Neural progenitor cell (in vitro differentiated cells): ENCODE measurements around the gene SLC4A2.

Experiments
- EZH2 ChIP-seq: fragments of 200-600 bp; sonication (generic); IDR thresholded peaks from 2 replicates; pipeline ENCODE4 v1.6.1; 2017; ENCODE audit warnings: antibody characterized with exemption, mild to moderate bottlenecking, moderate library complexity
- TF ChIP-seq, protein P1 (sequence below): fragments of 200-600 bp; sonication (generic); IDR thresholded peaks from 2 replicates; pipeline ENCODE4 v1.5.1; 2017; ENCODE audit warnings: antibody characterized with exemption, mild to moderate bottlenecking

DNA sequence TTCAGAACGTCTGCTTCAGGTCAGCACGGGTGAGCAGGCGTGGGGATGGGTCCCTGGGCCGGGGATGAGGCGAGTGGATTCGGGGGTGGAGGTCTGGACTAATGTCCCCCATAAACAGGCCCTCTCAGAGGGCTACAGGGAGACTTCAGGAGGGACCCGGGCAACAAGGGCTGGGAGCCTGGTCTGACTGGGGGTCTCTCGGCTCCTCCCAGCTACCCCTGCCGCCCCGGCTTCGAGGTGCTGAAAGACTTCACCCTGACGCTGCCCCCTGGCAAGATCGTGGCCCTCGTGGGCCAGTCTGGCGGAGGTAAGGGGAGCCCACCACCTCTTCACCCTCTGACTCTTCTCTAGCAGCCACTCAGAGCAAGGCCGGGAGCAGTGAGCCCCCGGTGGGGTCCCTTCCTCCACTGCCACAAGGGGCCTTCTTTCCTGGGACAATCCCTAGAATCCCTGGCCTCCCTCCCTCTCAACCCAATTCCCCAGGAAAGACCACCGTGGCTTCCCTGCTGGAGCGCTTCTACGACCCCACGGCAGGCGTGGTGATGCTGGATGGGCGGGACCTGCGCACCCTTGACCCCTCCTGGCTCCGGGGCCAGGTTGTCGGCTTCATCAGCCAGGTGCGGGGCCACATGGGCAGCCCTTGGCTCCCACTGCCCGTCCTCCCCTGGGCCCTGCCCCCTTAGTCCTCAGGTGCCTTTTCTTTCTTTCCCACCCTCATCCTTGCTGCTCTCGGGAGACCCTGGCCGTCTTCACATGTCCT, 18.6 kb upstream of the SLC4A2 start:
- TF ChIP-seq, protein P1, sequence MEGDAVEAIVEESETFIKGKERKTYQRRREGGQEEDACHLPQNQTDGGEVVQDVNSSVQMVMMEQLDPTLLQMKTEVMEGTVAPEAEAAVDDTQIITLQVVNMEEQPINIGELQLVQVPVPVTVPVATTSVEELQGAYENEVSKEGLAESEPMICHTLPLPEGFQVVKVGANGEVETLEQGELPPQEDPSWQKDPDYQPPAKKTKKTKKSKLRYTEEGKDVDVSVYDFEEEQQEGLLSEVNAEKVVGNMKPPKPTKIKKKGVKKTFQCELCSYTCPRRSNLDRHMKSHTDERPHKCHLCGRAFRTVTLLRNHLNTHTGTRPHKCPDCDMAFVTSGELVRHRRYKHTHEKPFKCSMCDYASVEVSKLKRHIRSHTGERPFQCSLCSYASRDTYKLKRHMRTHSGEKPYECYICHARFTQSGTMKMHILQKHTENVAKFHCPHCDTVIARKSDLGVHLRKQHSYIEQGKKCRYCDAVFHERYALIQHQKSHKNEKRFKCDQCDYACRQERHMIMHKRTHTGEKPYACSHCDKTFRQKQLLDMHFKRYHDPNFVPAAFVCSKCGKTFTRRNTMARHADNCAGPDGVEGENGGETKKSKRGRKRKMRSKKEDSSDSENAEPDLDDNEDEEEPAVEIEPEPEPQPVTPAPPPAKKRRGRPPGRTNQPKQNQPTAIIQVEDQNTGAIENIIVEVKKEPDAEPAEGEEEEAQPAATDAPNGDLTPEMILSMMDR: no peak
- TF ChIP-seq EZH2: no peak
